SKM-1 treated with dmso at 0.1 percent for 144 hours (cell line): ENCODE results near the gene ETNPPL.

Experiments
- DNase-seq: peaks from one replicate; lab custom pipeline; 2025; ENCODE audit not compliant: unreplicated experiment; lab: John Stamatoyannopoulos, UW

Gene ETNPPL

DNA sequence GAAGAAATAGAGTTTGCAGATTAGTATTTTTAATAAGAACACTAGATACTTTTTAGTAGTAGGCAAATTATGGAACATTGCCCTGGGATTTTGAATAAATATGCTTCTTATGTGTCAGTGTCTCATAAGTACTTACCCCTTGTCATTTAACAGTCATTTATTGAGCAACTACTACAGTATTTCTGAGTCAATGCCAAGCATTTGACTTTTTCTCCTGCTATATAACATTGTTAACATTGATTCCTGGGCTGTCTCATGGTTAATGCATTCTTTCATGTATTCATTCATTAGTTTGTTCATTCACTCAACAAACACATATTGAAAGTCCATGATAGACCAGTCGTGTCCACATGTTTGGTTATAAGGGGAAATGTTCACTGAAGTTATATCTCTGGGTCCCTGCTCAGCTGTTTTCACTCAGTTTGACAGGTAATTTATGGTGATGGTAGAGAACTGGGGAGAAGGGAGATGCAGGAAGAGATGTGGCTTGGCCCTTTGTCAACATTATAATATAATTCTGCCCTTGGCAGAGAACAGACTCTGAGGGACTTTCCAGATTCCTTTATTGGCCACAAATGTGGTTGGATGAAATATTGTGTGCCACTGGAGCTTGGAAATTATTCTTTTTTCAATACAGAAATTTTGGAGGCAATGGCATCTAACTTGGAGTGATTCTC is 62.6 kb downstream of the ETNPPL start:
- DNase-seq: no peak

- DNase-seq: no peak
Observed at GRCh38 chr4:108696160-108696559, 66.7 kb downstream of the ETNPPL start.

DNA sequence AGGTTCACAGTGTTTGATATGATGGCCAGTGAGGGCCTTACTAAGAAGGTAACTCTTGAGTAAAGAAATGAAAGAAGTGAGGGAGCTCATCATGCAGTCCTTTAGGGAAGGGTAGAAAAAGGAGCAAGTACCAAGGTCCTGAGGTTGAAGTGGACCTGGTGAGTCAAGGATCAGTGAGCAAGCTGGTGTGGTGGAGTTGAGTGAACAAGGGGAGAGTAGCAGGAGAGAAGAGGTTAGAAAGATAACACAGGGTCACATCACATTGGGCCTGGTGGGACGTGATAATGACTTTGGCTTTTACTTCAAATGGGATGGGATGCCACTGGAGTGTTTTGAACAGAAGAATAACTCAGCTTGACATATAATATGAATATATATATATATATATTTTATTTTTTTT is 67.8 kb downstream of the ETNPPL start:
- no peak for DNase-seq

DNA sequence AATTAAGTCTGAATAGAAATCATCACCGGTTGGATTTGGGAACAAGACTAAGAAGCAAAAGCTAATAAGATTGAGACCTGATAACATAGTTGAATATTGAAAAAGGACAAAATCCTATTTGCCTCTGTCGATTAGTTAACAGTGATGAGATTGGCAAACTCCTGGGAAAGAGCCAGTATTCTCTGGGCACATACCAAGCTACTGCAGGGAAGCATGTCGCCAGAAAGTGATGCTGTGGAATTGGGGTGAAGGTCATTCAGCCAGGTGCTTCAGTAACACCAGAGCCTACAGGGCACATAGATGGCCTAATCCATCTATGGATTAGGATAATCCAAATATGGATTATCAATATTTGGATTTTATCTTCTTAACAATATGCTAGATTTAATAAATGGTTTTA is 68.4 kb downstream of the ETNPPL start:
- no peak for DNase-seq

- DNase-seq: no peak
Observed at GRCh38 chr4:108693819-108694218, 69.0 kb downstream of the ETNPPL start.

DNA sequence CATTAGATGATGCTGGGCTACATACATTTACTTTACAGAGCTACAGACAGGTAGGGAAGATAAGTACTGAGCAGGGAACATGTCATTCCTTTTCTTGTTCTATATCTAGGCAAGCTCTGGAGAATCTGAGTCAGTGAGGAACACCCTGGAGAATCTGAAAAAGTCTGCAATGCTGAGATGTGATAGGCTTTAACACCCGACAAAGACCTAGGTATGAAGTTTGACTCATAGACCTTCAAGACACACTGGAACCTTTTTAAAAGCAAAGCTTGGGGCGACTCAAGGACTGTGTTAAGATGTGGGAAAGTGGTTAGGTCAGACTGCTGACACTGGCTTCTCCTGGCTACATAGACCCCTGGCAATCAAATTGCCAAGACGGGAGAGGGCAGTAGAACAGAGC is 69.6 kb downstream of the ETNPPL start:
- DNase-seq: no peak
